Stimulated activated CD8-positive, alpha-beta memory T cell treated with anti-CD3 and anti-CD28 coated beads, Interleukin-15, amount 100 ng/mL, for 1 hour (primary cell): ENCODE results near the gene NSMF.

Experiments used
- DNase-seq: peaks from one replicate; pipeline ENCODE4 v3.0.0-alpha.2; 2020; ENCODE audit warnings: low read depth

NSMF gene

GRCh38 chr9:137445930-137446431, 13.2 kb downstream of the NSMF start:
- no peak for DNase-seq

- DNase-seq = peak; percentile 75
Measured at GRCh38 chr9:137445275-137445807, 13.8 kb downstream of the NSMF start.

GRCh38 chr9:137444106-137444790, 14.9 kb downstream of the NSMF start:
- no peak for DNase-seq

- no peak for DNase-seq
Measured at GRCh38 chr9:137441935-137442321, 17.2 kb downstream of the NSMF start.

- no peak for DNase-seq
Measured at GRCh38 chr9:137441289-137441934, 17.7 kb downstream of the NSMF start, which contains the start of gene ENTPD8. TSS of gene ENTPD8 (minus strand) at chr9:137441357. CDS start at chr9:137438285, 3,072 bp downstream.

GRCh38 chr9:137439158-137439714, 19.9 kb downstream of the NSMF start:
- DNase-seq = no peak

GRCh38 chr9:137438591-137439157, 20.5 kb downstream of the NSMF start:
- no peak for DNase-seq

- DNase-seq = no peak
Measured at GRCh38 chr9:137437691-137438590, 21.2 kb downstream of the NSMF start.

- DNase-seq = no peak
Measured at GRCh38 chr9:137436761-137437600, 22.2 kb downstream of the NSMF start.

GRCh38 chr9:137435980-137436760, 23.0 kb downstream of the NSMF start:
- no peak for DNase-seq

- no peak for DNase-seq
Measured at GRCh38 chr9:137435381-137435891, 23.7 kb downstream of the NSMF start.

GRCh38 chr9:137434498-137435380, 24.4 kb downstream of the NSMF start:
- DNase-seq = no peak

GRCh38 chr9:137433916-137434431, 25.2 kb downstream of the NSMF start:
- no peak for DNase-seq

- no peak for DNase-seq
Measured at GRCh38 chr9:137433349-137433915, 25.7 kb downstream of the NSMF start.

GRCh38 chr9:137432687-137433348, 26.3 kb downstream of the NSMF start:
- no peak for DNase-seq

GRCh38 chr9:137431416-137431931, 27.7 kb downstream of the NSMF start:
- no peak for DNase-seq
